Body of pancreas (tissue), 4 donors: ENCODE measurements around the gene EIF3J.
"Not testable (repeated sequence)": the region's sequence is repeated elsewhere in the genome, so short reads cannot be mapped to it uniquely, and the experiment has no call there.

ENCODE experiments used
- CTCF ChIP-seq, 7 experiments: fragments of 450-650 bp in 4 of 7; fragments of 200-600 bp in 3 of 7; sonication (generic) in 3 of 7; IDR thresholded peaks; one replicate each; pipeline ENCODE4 v1.5.1; 2016 to 2019; ENCODE audit warnings: antibody characterized with exemption in 7 of 7
- POLR2A ChIP-seq, 3 donors: fragments of 450-650 bp; IDR thresholded peaks; one replicate each; pipeline ENCODE4 v1.6.1; 2016; ENCODE audit warnings: antibody characterized with exemption in 3 of 3, mild to moderate bottlenecking in 2 of 3

DNA sequence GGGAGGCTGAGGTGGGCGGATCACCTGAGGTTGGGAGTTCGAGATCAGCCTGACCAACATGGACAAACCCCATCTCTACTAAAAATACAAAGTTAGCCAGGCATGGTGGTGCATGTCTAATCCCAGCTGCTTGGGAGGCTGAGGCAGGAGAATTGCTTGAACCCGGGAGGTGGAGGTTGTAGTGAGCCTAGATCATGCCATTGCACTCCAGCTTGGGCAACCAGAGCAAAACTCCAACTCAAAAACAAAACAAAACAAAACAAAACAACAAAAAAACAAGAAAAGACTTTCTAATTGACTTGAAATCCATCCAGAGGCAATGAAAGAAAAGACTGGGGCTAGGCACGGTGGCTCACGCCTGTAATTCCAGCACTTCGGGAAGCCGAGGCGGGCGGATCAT, 12.2 kb downstream of the EIF3J start:
- TF ChIP-seq CTCF, POLR2A (IDR thresholded peaks at IDR 0.05): not testable (repeated sequence)
